Naive B cell (primary cell): Measurements from ENCODE around the gene IER2. TPM values are rescaled to one million over a fixed set of nuclear protein-coding genes. Genes with fewer than 3 reads are reported as not detected.
"Not testable (repeated sequence)": the region's sequence is repeated elsewhere in the genome, so short reads cannot be mapped to it uniquely, and the experiment has no call there.

Experiments
- ATAC-seq, 2 donors: fragments of 150-1000 bp; cut with Tn5 transposase; 2 replicates each; pipeline ENCODE4 v1.10.0; 2021; ENCODE audit warnings: low read depth in 2 of 2, mild to moderate bottlenecking in 2 of 2, moderate library complexity in 2 of 2
- DNase-seq: peaks from one replicate; pipeline ENCODE4 v3.0.0; 2022
- H3K27ac Mint-ChIP-seq, 6 donors: one replicate each; pipeline ENCODE4 v1.8.0; 2020 to 2022; ENCODE audit warnings: mild to moderate bottlenecking in 6 of 6, mixed read lengths in 6 of 6, moderate library complexity in 5 of 6, inconsistent platforms in 2 of 6
- H3K27me3 Mint-ChIP-seq, 3 donors: one replicate each; pipeline ENCODE4 v1.8.0; 2021 to 2022; ENCODE audit warnings: mixed read lengths in 3 of 3, mild to moderate bottlenecking in 1 of 3
- H3K36me3 Mint-ChIP-seq, 2 donors: one replicate each; pipeline ENCODE4 v1.8.0; 2020 to 2022; ENCODE audit warnings: mixed read lengths in 2 of 2, inconsistent platforms in 1 of 2, mild to moderate bottlenecking in 1 of 2
- H3K4me1 Mint-ChIP-seq, 3 donors: one replicate each; pipeline ENCODE4 v1.8.0; 2020 to 2022; ENCODE audit warnings: mixed read lengths in 3 of 3, inconsistent platforms in 1 of 3, mild to moderate bottlenecking in 1 of 3, moderate library complexity in 1 of 3
- H3K4me3 Mint-ChIP-seq, 8 donors: one replicate each; pipeline ENCODE4 v1.8.0; 2020 to 2022; ENCODE audit warnings: mild to moderate bottlenecking in 8 of 8, mixed read lengths in 8 of 8, moderate library complexity in 8 of 8, inconsistent platforms in 2 of 8
- H3K9me3 Mint-ChIP-seq, 7 donors: one replicate each; pipeline ENCODE4 v1.8.0; 2020 to 2022; ENCODE audit warnings: mixed read lengths in 7 of 7, mild to moderate bottlenecking in 5 of 7, inconsistent platforms in 2 of 7, moderate library complexity in 1 of 7
- polyA plus RNA-seq, 6 donors: library from polyadenylated mRNA; unstranded; fragments of 300-500 nt; fragmentation: Illumina TruSeq; gene quantifications; one replicate each; pipeline ENCODE4 v1.2.3, GENCODE V29; 2021; ENCODE audit warnings: low read depth in 6 of 6

The IER2 gene
- polyA plus RNA-seq, 6 donors from 2014 or later = 351 to 1,131 (median 562) TPM

- Mint-ChIP-seq H3K27me3 (no peaks in the 10 kb centered on the region), H3K9me3 (peaks cover 0 to 1% (median 0%) of the 10 kb centered on the region in 7 donors), H3K4me1 (peaks cover 51 to 95% (median 89%) of the 10 kb centered on the region in 3 donors), H3K4me3 (peak overlapping the region in 7 of 8 donors; percentile 82 to 96 (median 89)), H3K36me3 (no peaks in the 10 kb centered on the region), H3K27ac (peak overlapping the region; percentile 54 to 98 (median 96))
- ATAC-seq (no peak), DNase-seq (no peak)
These were observed 19.6 kb downstream of the IER2 start for GRCh38 chr19:13169769-13170168.

- Mint-ChIP-seq H3K36me3 (no peaks in the 10 kb centered on the region), H3K27ac (peak overlapping the region; percentile 86 to 95 (median 94)), H3K4me1 (peaks cover 48 to 89% (median 75%) of the 10 kb centered on the region in 3 donors), H3K9me3 (peaks cover 0 to 1% (median 0%) of the 10 kb centered on the region in 7 donors), H3K4me3 (peak overlapping the region; percentile 16 to 86 (median 75)), H3K27me3 (no peaks in the 10 kb centered on the region)
- ATAC-seq = no peak
- DNase-seq = no peak
These were observed 20.9 kb downstream of the IER2 start for GRCh38 chr19:13171146-13171545.

GRCh38 chr19:13172346-13173138 lies 22.3 kb downstream of the IER2 start:
- H3K27me3 Mint-ChIP-seq = no peaks in the 10 kb centered on the region
- peak in 1 of 2 donors; percentile 8 for ATAC-seq

GRCh38 chr19:13173139-13173737 lies 23.0 kb downstream of the IER2 start:
- ATAC-seq (peak in 1 of 2 donors; percentile 32), DNase-seq (no peak)
- H3K4me3 Mint-ChIP-seq = peak overlapping the region; percentile 47 to 86 (median 78)
- no peaks in the 10 kb centered on the region for H3K9me3 Mint-ChIP-seq
- H3K4me1 Mint-ChIP-seq = peaks cover 38 to 75% (median 57%) of the 10 kb centered on the region in 3 donors
- no peaks in the 10 kb centered on the region for H3K27me3 Mint-ChIP-seq
- H3K27ac Mint-ChIP-seq = peak overlapping the region; percentile 94 to 97 (median 95)
- H3K36me3 Mint-ChIP-seq = no peaks in the 10 kb centered on the region

More at GRCh38 chr19:13172346-13173138, 22.3 kb downstream of the IER2 start:
- Mint-ChIP-seq H3K4me3 (peak overlapping the region; percentile 47 to 86 (median 78)), H3K27ac (peak overlapping the region; percentile 94 to 97 (median 95)), H3K36me3 (no peaks in the 10 kb centered on the region), H3K4me1 (peaks cover 38 to 82% (median 63%) of the 10 kb centered on the region in 3 donors), H3K9me3 (peaks cover 0 to 1% (median 0%) of the 10 kb centered on the region in 7 donors)
- DNase-seq = no peak

- Mint-ChIP-seq H3K27me3 (no peaks in the 10 kb centered on the region), H3K27ac (peak overlapping the region in 2 of 6 donors; percentile 51 to 84), H3K4me3 (no peak overlapping the region), H3K9me3 (no peaks in the 10 kb centered on the region), H3K36me3 (no peaks in the 10 kb centered on the region), H3K4me1 (peaks cover 27 to 68% (median 41%) of the 10 kb centered on the region in 3 donors)
- ATAC-seq = no peak
- DNase-seq = no peak
These were observed 26.1 kb downstream of the IER2 start for GRCh38 chr19:13176345-13176744.

- Mint-ChIP-seq H3K4me1 (peaks cover 27 to 66% (median 37%) of the 10 kb centered on the region in 3 donors), H3K27ac (peak overlapping the region in 1 of 6 donors; percentile 57)
- not testable (repeated sequence) for ATAC-seq, H3K4me3 Mint-ChIP-seq, H3K9me3 Mint-ChIP-seq, DNase-seq, H3K36me3 Mint-ChIP-seq, H3K27me3 Mint-ChIP-seq
These were observed 27.4 kb downstream of the IER2 start for GRCh38 chr19:13177584-13177983.

GRCh38 chr19:13178291-13178690 lies 28.1 kb downstream of the IER2 start:
- not testable (repeated sequence) for H3K27ac Mint-ChIP-seq, ATAC-seq, H3K36me3 Mint-ChIP-seq, H3K27me3 Mint-ChIP-seq, DNase-seq, H3K4me3 Mint-ChIP-seq, H3K9me3 Mint-ChIP-seq
- peaks cover 21 to 61% (median 30%) of the 10 kb centered on the region in 3 donors for H3K4me1 Mint-ChIP-seq

GRCh38 chr19:13181747-13182388 lies 31.7 kb downstream of the IER2 start:
- no peaks in the 10 kb centered on the region for H3K36me3 Mint-ChIP-seq
- H3K9me3 Mint-ChIP-seq = no peaks in the 10 kb centered on the region
- H3K4me1 Mint-ChIP-seq = peaks cover 21 to 42% (median 24%) of the 10 kb centered on the region in 3 donors
- ATAC-seq (peak; percentile 67 to 77), DNase-seq (no peak)
- H3K27ac Mint-ChIP-seq = peak overlapping the region in 5 of 6 donors; percentile 24 to 96 (median 92)
- no peaks in the 10 kb centered on the region for H3K27me3 Mint-ChIP-seq
- H3K4me3 Mint-ChIP-seq = peak overlapping the region in 7 of 8 donors; percentile 55 to 89 (median 74)

- not testable (repeated sequence) for ATAC-seq, H3K36me3 Mint-ChIP-seq, H3K27me3 Mint-ChIP-seq, H3K4me3 Mint-ChIP-seq, H3K9me3 Mint-ChIP-seq, H3K27ac Mint-ChIP-seq, DNase-seq
- peaks cover 24 to 58% (median 40%) of the 10 kb centered on the region in 3 donors for H3K4me1 Mint-ChIP-seq
These were observed 34.7 kb downstream of the IER2 start for GRCh38 chr19:13184926-13185325.

GRCh38 chr19:13185763-13186657 lies 35.8 kb downstream of the IER2 start:
- peaks cover 15 to 53% (median 30%) of the 10 kb centered on the region in 3 donors for H3K4me1 Mint-ChIP-seq
- not testable (repeated sequence) for DNase-seq, H3K9me3 Mint-ChIP-seq, H3K27me3 Mint-ChIP-seq, H3K27ac Mint-ChIP-seq, H3K36me3 Mint-ChIP-seq, ATAC-seq
- H3K4me3 Mint-ChIP-seq = peak overlapping the region in 1 of 8 donors; percentile 29

- not testable (repeated sequence) for H3K27me3 Mint-ChIP-seq, H3K9me3 Mint-ChIP-seq, ATAC-seq, H3K36me3 Mint-ChIP-seq, H3K27ac Mint-ChIP-seq, H3K4me3 Mint-ChIP-seq, DNase-seq
- H3K4me1 Mint-ChIP-seq = peaks cover 13 to 54% (median 28%) of the 10 kb centered on the region in 3 donors
These were observed 36.5 kb downstream of the IER2 start for GRCh38 chr19:13186688-13187087.

GRCh38 chr19:13187419-13187818 lies 37.2 kb downstream of the IER2 start:
- Mint-ChIP-seq H3K4me3 (peak overlapping the region in 2 of 8 donors; percentile 59 to 66), H3K27me3 (no peaks in the 10 kb centered on the region), H3K36me3 (no peaks in the 10 kb centered on the region), H3K4me1 (peaks cover 7 to 48% (median 21%) of the 10 kb centered on the region in 3 donors), H3K9me3 (no peaks in the 10 kb centered on the region), H3K27ac (peak overlapping the region; percentile 5 to 90 (median 76))
- ATAC-seq = no peak
- no peak for DNase-seq
